GM12878 (cell line): Measurements from ENCODE around the gene HSPE1. TPM values are rescaled to one million over a fixed set of nuclear protein-coding genes. Genes with fewer than 3 reads are reported as not detected.
"Not testable (repeated sequence)": the region's sequence is repeated elsewhere in the genome, so short reads cannot be mapped to it uniquely, and the experiment has no call there.

ENCODE experiments used
- ATAC-seq: fragments of 200-7000 bp; cut with Tn5 transposase; 3 replicates; pipeline ENCODE4 v1.9.1; 2020; ENCODE audit warnings: mild to moderate bottlenecking, moderate library complexity
- BruUV-seq: library from RNA; stranded (reverse); fragments of 400-500 nt; replicated peaks from 2 replicates; lab custom pipeline; 2021; lab: Mats Ljungman, UMichigan
- CTCF ChIA-PET: fragments of 300-600 bp; sonication (Branson Sonifier 250); formaldehyde crosslinking; extraction: SDS; loops from one replicate; lab custom pipeline; 2021; ENCODE audit warnings: inconsistent platforms; lab: Yijun Ruan, JAX
- POLR2A ChIA-PET: fragments of 350-600 bp; formaldehyde crosslinking; extraction: SDS; loops from one replicate; lab custom pipeline; 2021; ENCODE audit warnings: inconsistent platforms; lab: Charles Lee
- RAD21 ChIA-PET: fragments of 300-600 bp; sonication (Branson Sonifier 250); formaldehyde crosslinking; loops from one replicate; lab custom pipeline; 2023; ENCODE audit warnings: antibody characterized with exemption; ENCODE audit not compliant: unreplicated experiment; lab: Charles Lee
- SMC1A ChIA-PET: fragments of 300-600 bp; sonication (Branson Sonifier 250); formaldehyde crosslinking; loops from one replicate; lab custom pipeline; 2023; ENCODE audit not compliant: unreplicated experiment, uncharacterized antibody; lab: Charles Lee
- DNase-seq: peaks from one replicate; pipeline ENCODE4 v3.0.0-alpha.2; 2011; ENCODE audit warnings: low read depth, low spot score
- FAIRE-seq: peaks from 3 replicates; lab custom pipeline; 2011; peaks lifted over from hg19 to GRCh38; lab: Jason Lieb, UNC
- H2AFZ ChIP-seq: 2 replicates; pipeline ENCODE4 v1.6.0; 2011; ENCODE audit warnings: low read depth, low read length, control low read depth; ENCODE audit not compliant: control insufficient read depth
- H3K27ac ChIP-seq: 2 replicates; pipeline ENCODE4 v1.5.1; 2011; ENCODE audit warnings: control low read depth; ENCODE audit not compliant: control insufficient read depth, insufficient read depth
- H3K27me3 ChIP-seq, 2 experiments: replicated peaks in 1 of 2; 2 replicates each; pipeline versions ENCODE4 v1.6.0 to v1.6.1; 2011; ENCODE audit warnings: low read length in 1 of 2; ENCODE audit not compliant: control insufficient read depth in 2 of 2, insufficient read depth in 2 of 2
- H3K36me3 ChIP-seq, 2 experiments: 2 replicates each; pipeline ENCODE4 v1.5.1; 2011; ENCODE audit warnings: low read length in 1 of 2; ENCODE audit not compliant: control insufficient read depth in 2 of 2, insufficient read depth in 2 of 2
- H3K4me1 ChIP-seq: 2 replicates; pipeline ENCODE4 v1.6.1; 2011; ENCODE audit warnings: mild to moderate bottlenecking, low read length, moderate library complexity, mixed read lengths; ENCODE audit not compliant: control insufficient read depth, insufficient read depth
- H3K4me2 ChIP-seq: 2 replicates; pipeline ENCODE4 v1.6.0; 2011; ENCODE audit warnings: control low read depth; ENCODE audit not compliant: control insufficient read depth, insufficient read depth
- H3K4me3 ChIP-seq: fragments of 200-600 bp; sonication (generic); 2 replicates; pipeline ENCODE4 v1.5.1; 2016
- H3K79me2 ChIP-seq: 2 replicates; pipeline ENCODE4 v1.6.0; 2011; ENCODE audit warnings: low read length; ENCODE audit not compliant: control insufficient read depth, insufficient read depth
- H3K9ac ChIP-seq: 2 replicates; pipeline ENCODE4 v1.8.0; 2011; ENCODE audit warnings: low read length, control low read depth, mixed read lengths; ENCODE audit not compliant: control insufficient read depth, insufficient read depth
- H3K9me3 ChIP-seq: replicated peaks from 3 replicates; pipeline ENCODE4 v1.5.1; 2011; ENCODE audit warnings: mild to moderate bottlenecking, low read length; ENCODE audit not compliant: control insufficient read depth, insufficient read depth
- H4K20me1 ChIP-seq: 2 replicates; pipeline ENCODE4 v1.6.0; 2011; ENCODE audit not compliant: control insufficient read depth, insufficient read depth
- CBX3 ChIP-seq: fragments of 200-600 bp; sonication (generic); IDR thresholded peaks from 2 replicates; pipeline ENCODE4 v1.6.1; 2016; ENCODE audit warnings: low read depth, borderline replicate concordance
- ESRRA ChIP-seq: IDR thresholded peaks from 2 replicates; pipeline ENCODE4 v1.6.1; 2012; ENCODE audit warnings: mild to moderate bottlenecking, low read length, improper control_type of control experiment
- NFYA ChIP-seq: IDR thresholded peaks from 2 replicates; pipeline ENCODE4 v1.6.1; 2011; ENCODE audit warnings: low read depth, mild to moderate bottlenecking, low read length, improper control_type of control experiment, borderline replicate concordance
- WGBS: methylation state at CpG from one replicate; pipeline ENCODE4 v1.1.6; 2016; ENCODE audit warnings: low lambda C conversion rate; ENCODE audit not compliant: insufficient replicate concordance, insufficient coverage; ENCODE audit errors: missing lambda C conversion rate; 5-methylcytosine and 5-hydroxymethylcytosine counted together
- in situ Hi-C: fragments of 300-500 bp; cut with MboI; formaldehyde crosslinking; loops from 9 replicates; pipeline ENCODE4 v1.14.3; 2018; ENCODE audit warnings: mixed read lengths
- intact Hi-C: fragments of 100-400 bp; cut with micrococcal nuclease; formaldehyde crosslinking; loops from one replicate; pipeline ENCODE4 v1.14.2; 2022; ENCODE audit not compliant: unreplicated experiment
- polyA plus RNA-seq, 11 experiments: library from polyadenylated mRNA; depleted of rRNA in 4 of 11; unstranded in 6 of 11; stranded (reverse) in 5 of 11; fragments of >200 nt; fragmentation: Nextera tagmentation in 4 of 11; fragmentation: Illumina TruSeq in 1 of 11; extraction: Ambion mirVana in 4 of 11; extraction: Trizol in 1 of 11; gene quantifications; 1 replicate in 1 of 11; 2 replicates in 10 of 11; pipeline versions ENCODE4 v1.2.1 to v1.2.3, GENCODE V29; 2011 to 2016; ENCODE audit warnings: inconsistent platforms in 2 of 11, missing spikeins in 2 of 11, low read depth in 1 of 11
- total RNA-seq, 4 experiments: library from RNA; depleted of rRNA in 3 of 4; stranded (reverse); fragments of >200 nt in 3 of 4; fragmentation: Illumina TruSeq in 1 of 4; extraction: Trizol in 1 of 4; gene quantifications; 2 replicates each; pipeline versions ENCODE4 v1.2.1 to v1.2.3, GENCODE V29; 2013 to 2021
- TF ChIP-seq, protein P1 (sequence below): fragments of 450-650 bp; IDR thresholded peaks from 2 replicates; pipeline ENCODE4 v1.6.1; 2016; ENCODE audit warnings: mild to moderate bottlenecking

The HSPE1 gene
- total and polyA plus RNA-seq, 10 of the 15 experiments (the other 5 are each of a cell fraction or from before 2014, with no cell fraction given), result 180 to 1,096 (median 505) TPM

DNA sequence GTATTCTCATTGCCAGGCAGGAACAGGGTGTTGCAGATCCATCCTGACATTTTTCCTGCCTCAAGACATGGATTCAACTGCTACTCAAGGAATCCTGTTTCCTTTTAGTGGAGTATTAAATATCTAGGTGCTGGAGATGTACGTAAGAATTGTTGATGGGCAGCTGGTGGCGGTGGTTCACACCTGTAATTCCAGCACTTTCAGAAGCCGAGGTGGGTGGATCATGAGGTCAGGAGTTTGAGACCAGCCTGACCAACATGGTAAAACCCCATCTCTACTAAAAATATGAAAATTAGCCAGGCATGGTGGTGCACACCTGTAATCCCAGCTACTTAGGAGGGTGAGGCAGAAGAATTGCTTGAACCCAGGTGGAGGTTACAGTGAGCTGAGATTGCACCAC, 15.9 kb upstream of the HSPE1 start:
- H3K27me3 ChIP-seq, H3K4me1 ChIP-seq, H3K4me3 ChIP-seq, H3K79me2 ChIP-seq, H3K27ac ChIP-seq, BruUV-seq, ATAC-seq, H3K4me2 ChIP-seq, intact Hi-C loops, H3K9me3 ChIP-seq, H4K20me1 ChIP-seq, H3K9ac ChIP-seq, H2AFZ ChIP-seq, FAIRE-seq, in situ Hi-C loops, RAD21 ChIA-PET, DNase-seq: not testable (repeated sequence)
- 98% methylated on average over 3 of the region's 3 CpGs for WGBS
- ChIA-PET SMC1A (interaction anchor here (1.2 to 1.8 kb wide), 3 partner anchors 11 to 222 kb away, joined by 3 to 5 read pairs (median 4); no protein-coding TSS in a partner anchor), POLR2A (interaction anchor here (0.6 kb wide), 2 partner anchors 9 to 54 kb away, joined by 4 to 6 read pairs; no protein-coding TSS in a partner anchor), CTCF (interaction anchor here (0.7 kb wide), 1 partner anchor 9 kb away, joined by 3 read pairs; no protein-coding TSS in a partner anchor)
- TF ChIP-seq, protein P1, sequence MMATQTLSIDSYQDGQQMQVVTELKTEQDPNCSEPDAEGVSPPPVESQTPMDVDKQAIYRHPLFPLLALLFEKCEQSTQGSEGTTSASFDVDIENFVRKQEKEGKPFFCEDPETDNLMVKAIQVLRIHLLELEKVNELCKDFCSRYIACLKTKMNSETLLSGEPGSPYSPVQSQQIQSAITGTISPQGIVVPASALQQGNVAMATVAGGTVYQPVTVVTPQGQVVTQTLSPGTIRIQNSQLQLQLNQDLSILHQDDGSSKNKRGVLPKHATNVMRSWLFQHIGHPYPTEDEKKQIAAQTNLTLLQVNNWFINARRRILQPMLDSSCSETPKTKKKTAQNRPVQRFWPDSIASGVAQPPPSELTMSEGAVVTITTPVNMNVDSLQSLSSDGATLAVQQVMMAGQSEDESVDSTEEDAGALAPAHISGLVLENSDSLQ, result peak; percentile 14; the same call in 1 of the 2 replicates
- peaks cover 3 to 22% of the 10 kb centered on the region in 2 experiments for H3K36me3 ChIP-seq

DNA sequence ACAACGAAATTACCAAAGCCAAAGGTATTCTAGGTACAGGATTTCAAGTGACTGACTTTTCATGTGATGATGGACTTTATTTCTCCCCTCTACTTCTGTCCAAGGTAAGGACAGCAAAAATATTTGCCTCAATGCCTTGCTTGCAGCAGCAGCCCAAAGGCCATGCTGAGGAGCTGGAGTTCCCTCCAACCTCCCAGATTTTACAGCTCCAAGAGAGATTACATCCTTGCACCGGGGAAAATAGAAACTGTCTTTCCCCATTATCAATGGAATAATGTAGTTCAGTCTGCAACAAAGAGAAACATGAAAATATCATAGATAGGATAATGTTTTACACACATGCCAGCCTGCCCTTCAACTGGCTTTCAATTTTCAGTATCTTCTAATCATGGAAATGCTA, 14.0 kb upstream of the HSPE1 start:
- DNase-seq (no peak), ATAC-seq (no peak), FAIRE-seq (no peak)
- no TSS peak for BruUV-seq
- H3K27me3 ChIP-seq, result no peaks in the 10 kb centered on the region
- no peak overlapping the region for H3K4me3 ChIP-seq
- peaks cover 6 to 31% of the 10 kb centered on the region in 2 experiments for H3K36me3 ChIP-seq
- WGBS, result 75% methylated on average over 2 of the region's 2 CpGs
- H3K4me2 ChIP-seq, result no peak overlapping the region
- peaks cover 8% of the 10 kb centered on the region; the same call in 2 of the 3 replicates for H3K9me3 ChIP-seq
- H3K4me1 ChIP-seq, result no peaks in the 10 kb centered on the region
- in situ Hi-C loops, result no loop called here
- SMC1A ChIA-PET, result no interaction called here
- TF ChIP-seq CBX3 (no peak), NFYA (no peak), ESRRA (no peak)
- TF ChIP-seq, protein P1, result no peak
- no peaks in the 10 kb centered on the region; the same call in 1 of the 2 replicates for H3K79me2 ChIP-seq
- RAD21 ChIA-PET, result no interaction called here
- H3K9ac ChIP-seq, result no peak overlapping the region
- no peak overlapping the region for H3K27ac ChIP-seq
- H4K20me1 ChIP-seq, result no peaks in the 10 kb centered on the region
- POLR2A ChIA-PET, result no interaction called here
- intact Hi-C loops, result no loop called here
- CTCF ChIA-PET, result no interaction called here
- H2AFZ ChIP-seq, result no peak overlapping the region
